ENCODE results near the gene PTPRA.

PTPRA gene

DNA sequence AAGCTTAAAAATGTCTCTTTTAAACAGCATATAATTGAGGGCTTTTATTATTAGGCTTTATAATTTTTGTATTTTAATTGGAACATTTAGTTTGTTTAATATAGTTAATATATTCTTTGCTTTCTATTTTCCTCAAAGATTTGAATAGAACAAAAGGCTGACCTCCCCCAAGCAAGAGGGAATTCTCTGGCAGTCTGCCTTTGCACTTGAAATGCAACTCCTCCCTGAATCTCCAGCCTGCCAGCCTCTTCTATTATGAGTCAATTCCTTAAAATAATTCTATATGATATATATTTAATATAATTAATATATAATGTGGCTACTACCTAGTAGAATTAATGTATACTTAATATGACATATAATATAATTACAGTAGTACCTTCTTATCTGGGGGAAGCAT is 69.2 kb downstream of the PTPRA start:
- no peak for DNase-seq

DNA sequence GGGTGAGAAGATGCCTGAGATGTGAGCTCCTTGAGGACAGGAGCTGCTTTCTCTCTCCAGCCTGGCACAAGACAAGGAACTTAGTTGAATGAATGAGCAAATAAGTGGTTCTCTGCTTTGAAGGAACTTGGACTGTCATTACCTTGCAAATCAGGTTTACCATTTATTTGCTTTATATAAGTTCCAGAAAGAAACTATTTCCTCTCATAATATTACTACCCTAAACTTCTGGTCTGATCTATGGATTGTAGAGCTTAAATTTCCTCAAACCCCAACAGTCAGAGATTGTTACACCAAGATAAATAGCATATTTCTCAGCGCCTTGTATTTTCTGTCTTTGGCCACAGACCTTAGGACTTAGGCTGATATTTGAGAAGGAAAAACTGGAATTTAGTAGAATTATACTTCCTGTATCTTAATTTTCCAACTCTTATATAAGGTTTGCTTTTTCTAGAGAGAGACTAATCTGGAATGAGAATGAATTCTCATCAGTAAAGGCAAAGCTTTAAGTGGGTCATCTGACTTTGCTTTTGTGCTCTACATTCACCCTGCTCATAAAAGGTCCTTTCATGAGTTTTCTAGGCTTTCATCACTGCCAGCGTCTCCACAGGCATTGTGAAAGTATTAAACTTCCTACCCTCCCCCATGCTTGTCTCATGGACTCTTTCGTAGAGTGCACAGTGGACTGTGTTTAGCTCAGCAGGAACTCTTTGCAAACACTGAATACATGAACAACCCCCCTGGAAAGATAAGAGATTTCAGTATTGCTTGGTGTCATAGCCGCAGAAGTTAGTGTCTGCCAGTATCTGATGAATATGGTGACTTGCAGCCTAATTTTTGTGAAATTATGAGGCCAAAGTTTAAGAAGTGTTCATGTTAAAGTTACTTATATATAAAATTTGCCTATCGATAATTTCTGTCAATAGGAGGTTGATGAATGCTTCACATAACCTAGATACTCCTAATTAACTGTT is 74.0 kb downstream of the PTPRA start:
- DNase-seq, result no peak

DNA sequence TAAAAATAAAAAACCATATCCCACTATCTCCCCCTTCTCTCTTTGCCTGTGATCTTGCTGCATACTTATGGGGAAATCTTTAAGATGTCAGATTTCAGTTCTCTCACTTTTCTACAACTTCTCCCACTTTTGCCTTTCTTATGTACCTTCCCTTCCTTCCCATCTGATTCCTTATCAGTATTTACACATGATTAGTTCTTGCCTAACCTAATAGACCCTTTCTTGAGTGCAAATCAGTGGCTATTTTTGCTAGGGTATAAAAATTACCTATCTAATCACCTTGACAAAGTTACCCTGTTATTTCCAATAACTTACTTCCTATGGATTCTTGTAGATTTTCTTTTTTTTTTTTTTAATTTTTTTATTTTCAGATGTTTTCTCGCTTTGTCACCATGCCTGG is 75.7 kb downstream of the PTPRA start:
- no peak for DNase-seq

DNA sequence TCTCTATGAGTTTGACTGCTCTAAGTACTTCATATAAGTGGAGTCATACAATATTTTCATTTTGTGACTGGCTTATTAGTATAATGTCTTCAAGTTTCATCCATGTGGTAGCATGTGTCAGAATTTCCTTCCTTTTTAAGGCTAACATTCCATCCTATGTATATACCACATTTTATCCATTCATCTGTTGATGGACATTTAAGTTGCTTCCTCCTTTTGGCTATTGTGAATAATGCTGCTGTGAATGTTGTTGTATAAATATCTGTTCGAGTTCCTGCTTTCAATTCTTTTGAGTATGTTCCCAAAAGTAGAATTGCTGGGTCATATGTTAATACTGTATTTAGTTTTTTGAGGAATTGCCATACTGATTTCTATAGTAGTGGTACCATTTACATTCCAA is 79.5 kb downstream of the PTPRA start:
- no peak for DNase-seq

DNA sequence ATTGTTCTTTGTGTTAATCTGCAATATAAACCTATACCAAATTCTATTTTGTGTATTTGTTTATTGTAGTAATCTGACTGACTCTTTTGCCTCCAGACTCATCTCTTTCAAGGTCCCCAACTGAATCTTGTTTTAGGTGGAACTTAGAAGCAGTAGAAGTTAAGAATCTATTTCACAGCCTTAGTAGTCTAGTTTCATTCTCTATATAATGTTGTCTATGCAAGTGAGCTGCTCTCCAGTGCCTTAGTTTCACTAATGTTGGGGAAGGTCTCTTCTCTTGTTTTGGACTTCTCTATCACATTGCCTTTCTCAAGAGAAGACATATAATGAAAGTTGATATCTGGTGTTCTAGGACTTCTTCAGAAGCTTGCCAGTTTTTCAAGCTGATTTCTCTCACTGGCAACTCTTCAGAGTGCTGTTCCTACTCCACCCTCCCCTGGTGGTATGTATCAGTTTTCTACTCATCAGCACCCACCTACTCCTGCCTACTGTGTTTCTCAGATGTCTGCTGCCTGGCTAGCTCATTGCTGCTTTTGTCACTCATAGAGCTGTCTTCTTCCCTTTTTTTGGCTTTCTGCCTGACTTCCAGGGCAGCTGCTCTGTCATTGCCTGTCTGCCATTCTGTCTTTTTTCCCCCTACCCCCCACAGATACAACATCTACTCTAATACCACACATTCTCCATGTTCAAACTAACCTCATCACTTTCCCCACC is 82.1 kb downstream of the PTPRA start:
- no peak for DNase-seq

DNA sequence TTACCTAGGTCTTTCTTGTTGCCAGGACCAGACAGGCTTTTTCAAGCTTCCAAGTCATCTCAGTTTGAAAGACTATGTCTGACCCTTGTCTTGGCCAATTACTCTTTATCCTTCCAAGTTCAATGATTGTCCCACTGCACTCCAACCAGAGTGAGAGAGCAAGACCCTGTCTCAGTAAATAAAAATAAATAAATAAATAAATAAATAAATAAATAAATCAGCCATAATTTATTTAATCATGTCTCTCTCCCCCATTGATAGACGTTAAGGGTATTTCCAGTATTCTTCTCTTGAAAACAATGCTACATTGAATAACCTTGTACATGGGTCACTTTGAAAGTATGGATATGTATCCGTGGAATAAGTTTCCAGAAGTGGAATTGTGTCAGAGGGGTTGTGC is 83.2 kb downstream of the PTPRA start:
- DNase-seq, result no peak

DNA sequence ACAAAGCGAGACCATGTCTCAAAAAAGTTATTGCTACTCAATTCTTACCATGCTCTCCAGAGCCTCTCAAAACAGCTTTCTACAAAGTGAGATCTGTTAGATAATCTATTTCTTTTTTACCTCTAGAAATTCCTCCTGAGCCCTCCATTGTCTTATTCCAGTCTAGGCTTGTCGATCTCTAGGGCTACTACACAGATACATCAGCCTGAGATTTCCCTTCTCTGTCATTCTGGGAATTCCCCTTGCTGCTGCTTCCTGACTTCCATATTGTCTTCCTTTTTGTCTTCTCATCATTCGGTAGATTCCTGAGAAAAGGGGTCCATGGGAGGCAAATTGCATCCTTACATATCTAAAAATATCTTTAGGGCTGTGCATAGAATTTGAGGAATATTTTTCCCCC is 94.6 kb downstream of the PTPRA start:
- no peak for DNase-seq

DNA sequence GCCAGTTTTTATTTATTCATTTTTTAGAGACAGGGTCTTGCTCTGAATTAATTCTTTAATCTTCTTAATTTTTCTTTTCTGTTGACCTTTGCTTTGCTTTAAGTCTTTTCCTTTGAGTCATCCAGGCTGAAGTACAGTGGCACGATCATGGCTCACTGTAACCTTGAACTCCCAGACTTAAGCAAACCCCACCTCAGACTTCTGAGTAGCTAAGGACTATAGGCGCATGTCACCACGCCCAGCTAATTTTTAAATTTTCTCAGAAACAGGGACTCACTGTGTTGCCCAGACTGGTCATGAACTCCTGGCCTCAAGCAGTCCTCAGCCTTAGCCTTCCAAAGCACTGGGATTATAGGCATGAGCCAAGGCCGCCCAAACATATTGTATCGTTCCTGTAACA is 98.8 kb downstream of the PTPRA start:
- DNase-seq, result no peak

DNA sequence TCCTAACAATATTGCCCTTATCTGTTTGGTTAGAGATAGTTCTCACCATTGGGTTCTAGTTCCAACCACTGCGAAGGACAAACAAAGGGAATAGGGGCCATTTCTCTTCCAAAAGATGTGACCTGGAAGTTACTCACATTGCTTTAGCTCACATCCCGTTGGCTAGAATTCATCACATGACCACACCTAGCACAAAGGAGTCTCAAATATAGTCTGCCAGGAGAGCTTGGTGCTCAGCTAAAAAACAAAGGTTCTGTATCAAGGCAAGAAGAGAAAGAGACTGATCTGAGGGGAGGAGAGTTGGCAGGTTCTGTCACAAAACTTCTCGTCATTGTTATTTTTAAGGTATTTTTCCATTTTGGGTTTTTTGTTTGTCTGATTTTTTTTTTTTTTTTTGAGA is 100.3 kb downstream of the PTPRA start:
- DNase-seq, result no peak

DNA sequence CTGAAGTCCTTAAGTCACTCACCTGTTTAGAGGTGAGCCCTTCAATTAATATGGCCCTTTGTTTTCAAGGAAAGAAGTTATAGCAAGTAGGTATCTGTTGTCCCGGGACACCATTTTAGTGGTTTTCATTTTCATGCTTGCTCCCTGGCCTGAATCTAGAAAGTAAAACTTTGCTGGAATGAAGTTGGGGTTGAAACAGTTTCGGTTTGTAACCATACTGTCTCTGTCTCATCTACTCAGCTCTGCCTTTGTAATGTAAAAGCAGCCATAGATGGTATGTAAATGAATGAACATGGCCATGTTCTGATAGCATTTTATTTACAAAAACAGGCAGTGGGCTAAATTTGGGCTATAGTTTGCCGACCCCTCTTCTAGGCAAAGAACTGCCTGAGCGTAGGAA is 105.2 kb downstream of the PTPRA start:
- DNase-seq, result no peak

DNA sequence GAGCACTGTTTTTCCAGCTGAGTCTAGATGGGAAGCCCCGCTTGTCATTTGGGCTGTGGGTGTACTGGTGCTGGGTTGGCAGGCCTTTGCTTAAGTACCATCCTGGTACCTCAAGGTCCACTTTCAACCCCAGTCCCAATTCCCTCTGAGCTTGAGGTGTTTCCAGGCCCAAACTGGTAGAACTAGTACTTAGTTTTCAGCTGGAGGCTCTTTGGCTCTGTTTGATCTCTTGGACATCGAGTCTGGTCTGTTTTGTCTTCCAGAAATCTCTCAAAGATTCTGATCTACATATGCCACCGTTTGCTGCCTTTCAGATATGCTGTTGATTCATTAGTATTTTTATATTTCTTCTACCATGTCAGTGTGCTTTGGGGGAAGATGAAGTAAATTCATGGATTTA is 108.4 kb downstream of the PTPRA start:
- DNase-seq, result no peak

DNA sequence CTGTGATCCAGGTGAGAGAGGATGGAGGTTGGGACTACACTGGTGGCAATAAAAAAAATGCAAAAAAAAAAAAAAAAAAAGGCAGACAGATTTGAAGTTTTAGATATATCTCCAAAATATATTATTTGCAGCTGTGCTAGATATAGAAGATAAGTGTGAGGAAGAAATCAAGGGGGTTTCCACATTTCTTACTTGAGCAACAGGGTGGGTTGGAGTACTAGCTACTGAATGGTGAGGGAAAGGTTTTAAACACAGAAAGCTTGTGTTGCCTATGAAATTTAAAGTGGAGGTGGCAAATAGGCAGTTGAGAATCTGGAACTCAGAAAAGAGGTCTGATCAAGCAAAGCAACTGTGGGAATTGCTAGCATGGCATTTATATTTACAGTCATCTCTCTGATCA is 110.2 kb downstream of the PTPRA start:
- DNase-seq, result no peak

DNA sequence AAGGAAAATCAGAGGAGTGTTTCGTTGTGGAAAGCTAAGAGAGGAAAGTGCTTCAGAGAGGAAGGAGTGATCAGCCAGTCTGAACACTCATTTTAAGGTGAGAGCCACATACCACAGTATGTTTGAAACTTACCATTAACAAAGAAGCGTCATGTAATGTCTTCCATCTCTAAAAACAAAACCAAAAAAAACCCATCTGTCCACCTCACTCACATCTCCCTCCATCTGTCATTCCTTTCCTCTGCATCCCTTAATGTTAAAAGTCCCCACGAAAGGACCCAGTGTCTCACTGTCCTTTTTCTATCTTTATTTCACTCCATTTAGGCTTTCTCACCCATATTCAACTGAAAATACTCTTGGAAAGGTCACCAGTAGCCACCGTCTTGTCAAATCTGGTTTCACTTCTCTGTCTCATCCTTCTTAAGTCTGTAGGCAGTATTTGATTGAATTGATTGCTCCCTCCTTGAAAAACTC is 110.8 kb downstream of the PTPRA start:
- DNase-seq, result no peak

DNA sequence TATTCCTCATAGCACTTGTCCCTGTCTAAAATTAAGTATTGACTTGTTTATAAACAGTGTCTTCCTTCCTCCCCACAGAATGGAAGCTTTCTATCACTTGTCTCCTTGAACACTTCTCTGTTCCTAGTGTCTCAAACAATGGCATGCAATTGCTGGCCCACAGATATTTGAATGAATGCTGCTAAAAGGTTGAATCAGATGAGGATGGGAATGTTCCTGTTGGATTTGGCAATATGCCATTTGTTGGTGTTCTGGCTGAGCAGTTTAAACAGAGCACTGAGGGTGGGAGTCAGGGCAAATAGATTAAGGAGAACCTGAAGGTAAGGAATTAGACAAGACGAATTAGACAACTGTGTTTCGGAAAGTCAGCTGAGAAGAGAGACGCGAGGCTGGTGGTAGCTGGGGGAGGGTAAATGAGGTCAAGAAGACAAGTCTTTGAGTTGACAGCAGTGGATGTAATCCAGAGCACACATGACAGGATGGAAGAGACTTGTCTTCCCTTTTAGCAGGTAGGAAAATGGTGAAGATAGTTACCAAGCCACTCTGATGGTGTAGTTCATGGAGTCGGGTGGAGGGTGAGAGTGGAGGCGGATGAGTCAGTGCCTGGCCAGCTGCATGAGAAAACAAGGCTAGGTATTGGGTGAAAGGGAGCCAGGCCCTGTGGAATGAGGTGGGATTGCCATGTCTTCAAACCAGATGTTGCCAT is 111.8 kb downstream of the PTPRA start:
- no peak for DNase-seq

DNA sequence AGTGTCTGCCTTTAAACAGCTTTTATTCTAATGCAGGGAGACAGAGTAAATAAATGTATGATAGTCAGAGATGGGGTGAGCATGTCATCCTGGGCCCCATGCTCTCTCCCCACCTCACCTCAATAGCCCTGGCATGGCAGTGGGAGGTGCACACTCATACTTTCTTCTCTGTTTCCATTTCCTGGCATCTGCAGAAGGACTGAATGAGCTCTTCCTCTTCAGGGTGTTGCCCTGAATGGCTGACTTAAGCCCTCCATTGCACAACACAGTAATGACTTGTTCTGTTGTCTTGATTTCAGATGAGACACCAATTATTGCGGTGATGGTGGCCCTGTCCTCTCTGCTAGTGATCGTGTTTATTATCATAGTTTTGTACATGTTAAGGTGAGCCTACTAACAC is 113.2 kb downstream of the PTPRA start:
- no peak for DNase-seq

DNA sequence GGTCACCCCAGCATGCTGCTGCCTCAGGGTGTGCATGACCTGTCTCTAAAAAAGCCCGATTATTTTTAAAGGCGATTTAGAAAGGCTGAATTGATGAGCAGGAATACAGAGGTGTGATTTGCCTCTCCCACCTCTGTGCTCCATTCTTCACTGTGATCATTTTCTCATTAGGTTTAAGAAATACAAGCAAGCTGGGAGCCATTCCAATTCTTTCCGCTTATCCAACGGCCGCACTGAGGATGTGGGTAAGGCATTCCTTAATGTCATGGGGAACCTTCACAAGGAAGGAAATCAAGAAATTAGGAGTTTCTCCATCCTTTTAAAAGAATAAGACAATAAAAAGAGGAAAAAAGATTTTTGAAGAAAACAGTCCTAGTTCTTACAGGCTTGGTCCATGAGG is 114.6 kb downstream of the PTPRA start:
- DNase-seq, result no peak

DNA sequence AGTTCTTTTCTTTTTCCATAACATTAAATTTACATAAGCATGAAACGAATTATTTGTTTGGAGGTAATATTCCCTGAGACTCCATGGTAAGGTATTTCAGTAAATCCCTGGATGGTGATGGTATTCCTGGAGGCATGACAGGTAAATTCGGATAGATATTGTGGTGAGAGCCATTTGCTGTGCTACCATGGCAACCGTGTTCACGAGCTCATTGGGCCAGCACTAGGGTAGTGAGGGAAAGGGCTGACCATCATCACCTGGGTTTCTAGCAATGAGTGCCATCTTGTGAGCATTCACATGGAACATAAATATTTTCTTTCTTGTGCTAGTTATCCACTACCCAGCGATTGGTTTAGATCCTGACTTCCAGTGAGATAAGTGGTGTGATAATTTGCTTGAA is 118.3 kb downstream of the PTPRA start:
- no peak for DNase-seq

DNA sequence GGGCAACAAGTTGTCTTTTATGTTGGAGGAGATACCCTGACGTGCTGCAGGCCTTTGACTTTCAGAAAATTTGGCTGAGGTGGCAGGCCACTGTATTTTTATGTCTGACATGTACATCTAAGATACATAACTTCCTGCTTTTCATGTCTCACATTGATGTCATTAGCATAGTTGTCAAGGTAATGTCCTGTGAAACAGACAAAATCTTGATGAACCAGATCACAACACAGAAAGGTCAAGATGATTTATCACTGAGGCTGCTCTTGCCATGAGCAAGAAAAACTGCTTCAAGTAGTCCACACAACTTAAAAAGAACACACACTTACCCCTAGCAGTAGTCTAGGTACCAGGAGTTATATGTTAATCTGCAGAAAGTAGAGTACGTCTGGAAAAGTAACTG is 120.0 kb downstream of the PTPRA start:
- no peak for DNase-seq

DNA sequence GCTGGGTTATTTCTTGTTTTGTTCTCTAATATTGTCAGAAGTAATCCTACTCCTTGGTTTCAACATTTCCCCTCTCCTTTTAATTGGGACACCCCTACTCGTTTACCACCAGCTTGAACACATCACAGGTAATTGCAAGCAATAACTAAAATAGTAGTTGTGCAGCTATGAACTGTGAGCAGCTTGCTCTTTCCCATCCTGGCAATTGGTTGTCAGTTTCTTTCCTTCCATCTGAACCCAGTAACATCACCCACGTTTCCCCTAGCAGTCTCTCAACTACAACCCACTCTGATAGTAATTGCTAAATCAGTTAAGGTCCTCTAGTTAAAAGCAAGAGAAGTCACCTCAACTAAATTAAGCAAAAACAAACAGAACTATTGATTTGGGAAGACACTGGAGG is 122.5 kb downstream of the PTPRA start:
- no peak for DNase-seq

DNA sequence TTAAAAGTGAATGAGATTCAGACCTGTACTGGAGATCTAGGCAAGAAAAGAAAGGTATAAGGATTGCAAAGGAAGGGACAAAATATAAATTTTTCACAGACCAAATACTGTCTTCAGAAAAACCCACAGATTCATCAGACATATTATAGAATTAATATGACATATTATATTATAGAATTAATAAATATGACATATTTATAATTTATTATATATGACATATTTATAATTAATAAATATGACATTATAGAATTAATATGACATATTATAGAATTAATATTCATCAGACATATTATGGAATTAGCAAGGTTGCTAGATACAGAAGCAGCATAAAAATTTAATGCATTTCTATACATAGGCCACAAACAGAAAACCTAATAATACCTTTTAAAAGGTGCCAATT is 125.4 kb downstream of the PTPRA start:
- DNase-seq, result no peak

DNA sequence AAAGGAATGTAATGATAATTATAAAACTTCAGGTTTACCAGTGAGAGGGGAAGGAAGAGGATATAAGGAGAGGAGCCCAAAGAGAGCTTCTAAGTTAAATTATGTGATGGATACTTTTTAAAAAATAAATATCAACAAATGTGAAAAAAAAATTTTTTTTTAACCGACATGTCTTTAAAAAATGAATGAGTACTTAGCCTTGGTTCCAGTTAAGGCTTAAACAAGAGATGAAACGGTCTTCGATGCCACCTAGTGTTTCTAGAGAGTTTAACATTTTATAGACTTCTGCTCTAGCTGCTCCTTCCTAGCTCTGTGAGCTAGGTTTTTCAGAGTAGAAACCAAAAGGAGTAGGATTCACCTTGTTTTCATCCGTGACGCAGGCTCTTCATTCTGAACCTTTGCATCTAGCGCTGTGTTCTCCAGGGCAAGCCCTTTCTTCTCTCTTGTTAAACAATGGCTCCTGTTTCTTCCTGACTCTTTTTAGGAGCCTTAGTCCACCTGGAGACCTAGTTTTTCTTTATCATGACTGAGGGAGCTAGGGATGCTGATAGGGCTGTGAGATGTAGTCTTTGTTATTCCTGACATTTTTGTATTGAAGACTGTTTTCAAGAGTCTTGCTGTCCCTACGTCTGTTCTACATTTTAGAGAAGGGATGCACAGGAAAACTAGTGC is 127.7 kb downstream of the PTPRA start:
- peak; percentile 16 for DNase-seq

DNA sequence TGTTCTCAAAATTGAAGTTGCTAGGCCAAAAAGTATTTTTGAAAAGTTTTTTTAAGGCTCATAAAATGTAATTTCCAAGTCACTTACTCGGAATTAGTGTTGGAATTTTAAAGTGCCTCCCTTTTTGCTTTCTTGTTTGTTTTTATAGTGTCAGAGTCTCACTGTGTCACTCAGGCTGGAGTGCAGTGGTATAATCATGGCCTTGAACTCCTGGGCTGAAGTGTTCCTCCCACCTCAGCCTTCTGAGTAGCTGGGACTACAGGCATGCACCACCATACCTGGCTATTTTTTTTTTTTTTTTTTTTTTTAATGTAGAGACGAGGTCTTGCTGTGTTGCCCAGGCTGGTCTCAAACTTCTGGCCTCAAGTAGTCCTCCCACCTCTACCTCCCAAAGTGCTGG is 130.1 kb downstream of the PTPRA start:
- no peak for DNase-seq

Measured in CD4-positive, alpha-beta T cell treated with Interleukin-17A for 4 hours (primary cell).